Keratinocyte (primary cell): ENCODE data around the gene FBXW9. TPM values are rescaled to one million over a fixed set of nuclear protein-coding genes. Genes with fewer than 3 reads are reported as not detected.
"Not testable (repeated sequence)": the region's sequence is repeated elsewhere in the genome, so short reads cannot be mapped to it uniquely, and the experiment has no call there.

Experiments used
- DNase-seq: peaks from one replicate; pipeline ENCODE4 v3.0.0-alpha.2; 2011; ENCODE audit warnings: low read depth, missing footprints, low spot score
- FAIRE-seq: peaks from 2 replicates; lab custom pipeline; 2011; peaks lifted over from hg19 to GRCh38; lab: Jason Lieb, UNC
- H2AFZ ChIP-seq: 2 replicates; pipeline ENCODE4 v1.6.0; 2012; ENCODE audit warnings: low read length, control low read depth, inconsistent platforms; ENCODE audit not compliant: control insufficient read depth
- H3K27ac ChIP-seq: 2 replicates; pipeline ENCODE4 v1.5.1; 2011; ENCODE audit warnings: low read length; ENCODE audit not compliant: control insufficient read depth, insufficient read depth
- H3K27me3 ChIP-seq: 3 replicates; pipeline ENCODE4 v1.6.0; 2011; ENCODE audit warnings: low read length; ENCODE audit not compliant: control insufficient read depth, insufficient read depth; ENCODE audit errors: extremely low read depth
- H3K36me3 ChIP-seq, 2 experiments: 2 replicates in 1 of 2; 3 replicates in 1 of 2; pipeline ENCODE4 v1.5.1; 2011; ENCODE audit warnings: low read length in 2 of 2, mild to moderate bottlenecking in 1 of 2; ENCODE audit not compliant: control insufficient read depth in 2 of 2, insufficient read depth in 2 of 2; ENCODE audit errors: extremely low read depth in 1 of 2
- H3K4me1 ChIP-seq: 3 replicates; pipeline ENCODE4 v1.5.1; 2011; ENCODE audit warnings: low read length; ENCODE audit not compliant: control insufficient read depth, insufficient read depth; ENCODE audit errors: extremely low read depth
- H3K4me2 ChIP-seq: 3 replicates; pipeline ENCODE4 v1.6.0; 2011; ENCODE audit warnings: low read depth, low read length; ENCODE audit not compliant: control insufficient read depth, insufficient read depth; ENCODE audit errors: extremely low read depth
- H3K4me3 ChIP-seq, 3 experiments: fragments of 200-600 bp in 1 of 3; sonication (generic) in 1 of 3; 2 replicates in 2 of 3; 3 replicates in 1 of 3; pipeline ENCODE4 v1.5.1; 2011 to 2016; ENCODE audit warnings: low read length in 3 of 3, mild to moderate bottlenecking in 3 of 3, control low read depth in 2 of 3, inconsistent platforms in 1 of 3, low read depth in 1 of 3, mixed read lengths in 1 of 3, mixed run types in 1 of 3, moderate library complexity in 1 of 3; ENCODE audit not compliant: control insufficient read depth in 2 of 3, insufficient read depth in 2 of 3; ENCODE audit errors: extremely low read depth in 1 of 3
- H3K79me2 ChIP-seq: 2 replicates; pipeline ENCODE4 v1.6.0; 2012; ENCODE audit warnings: low read length; ENCODE audit not compliant: control insufficient read depth, insufficient read depth
- H3K9ac ChIP-seq: 3 replicates; pipeline ENCODE4 v1.6.0; 2011; ENCODE audit warnings: low read length; ENCODE audit not compliant: control insufficient read depth, insufficient read depth; ENCODE audit errors: extremely low read depth
- H3K9me1 ChIP-seq: 3 replicates; pipeline ENCODE4 v1.6.0; 2011; ENCODE audit warnings: low read length; ENCODE audit not compliant: control insufficient read depth, insufficient read depth; ENCODE audit errors: extremely low read depth
- H3K9me3 ChIP-seq: 2 replicates; pipeline ENCODE4 v1.5.1; 2012; ENCODE audit warnings: low read depth, low read length; ENCODE audit not compliant: control insufficient read depth
- H4K20me1 ChIP-seq: 3 replicates; pipeline ENCODE4 v1.6.0; 2011; ENCODE audit warnings: low read length; ENCODE audit not compliant: control insufficient read depth, insufficient read depth; ENCODE audit errors: extremely low read depth
- CTCF ChIP-seq, 3 experiments: IDR thresholded peaks in 1 of 3; conservative IDR thresholded peaks in 1 of 3; optimal IDR thresholded peaks in 1 of 3; 2 replicates in 2 of 3; 3 replicates in 1 of 3; pipeline versions ENCODE3 to v1.5.1; 2011; ENCODE audit warnings: low read length in 3 of 3, mild to moderate bottlenecking in 3 of 3, moderate library complexity in 2 of 3, control low read depth in 1 of 3, inconsistent platforms in 1 of 3; ENCODE audit not compliant: insufficient read depth in 2 of 3; ENCODE audit errors: extremely low read depth in 1 of 3
- EZH2 ChIP-seq: IDR thresholded peaks from one replicate; pipeline ENCODE4 v1.6.1; 2012; ENCODE audit warnings: inconsistent platforms, mild to moderate bottlenecking, low read length, moderate library complexity
- dilution Hi-C: fragments of 300-500 bp; cut with MboI; formaldehyde crosslinking; loops from one replicate; pipeline ENCODE4 v1.7.0; 2020; ENCODE audit warnings: low sequenced_read_pairs; ENCODE audit not compliant: extremely low pct_ligation_motif_present
- polyA plus RNA-seq, 5 experiments: library from polyadenylated mRNA; depleted of rRNA in 3 of 5; stranded (reverse) in 3 of 5; stranded (forward) in 1 of 5; unstranded in 1 of 5; fragments of >200 nt; gene quantifications; 1 replicate in 1 of 5; 2 replicates in 3 of 5; 3 replicates in 1 of 5; pipeline versions ENCODE4 v1.2.1 to v1.2.3, GENCODE V29; 2011 to 2012; ENCODE audit warnings: missing spikeins in 2 of 5, low read depth in 1 of 5, low replicate concordance in 1 of 5

Gene FBXW9
- polyA plus RNA-seq, 1 donor (not counting 4 experiments of a cell fraction or from before 2014, with no cell fraction given): 5.6 TPM

- dilution Hi-C loops: no loop called here
- Histone ChIP-seq H3K9me1 (no peaks in the 10 kb centered on the region), H3K9me3 (no peaks in the 10 kb centered on the region), H4K20me1 (no peaks in the 10 kb centered on the region), H3K27me3 (no peaks in the 10 kb centered on the region), H2AFZ (no peak overlapping the region), H3K4me1 (no peaks in the 10 kb centered on the region), H3K4me3 (no peak overlapping the region), H3K36me3 (peaks cover 0 to 4% of the 10 kb centered on the region in 2 experiments), H3K27ac (no peak overlapping the region), H3K9ac (no peak overlapping the region), H3K4me2 (no peak overlapping the region), H3K79me2 (no peaks in the 10 kb centered on the region)
- DNase-seq (no peak), FAIRE-seq (no peak)
- TF ChIP-seq CTCF (optimal IDR thresholded peaks at IDR 0.05 in 1 of 3, IDR thresholded peaks at IDR 0.05 in 1 of 3, conservative IDR thresholded peaks at IDR 0.05 in 1 of 3; ENCODE audit: extremely low read depth in 1 of 3, insufficient read depth in 2 of 3, low read length in 3 of 3) (no peak), EZH2 (no peak)
These were observed 49.9 kb downstream of the FBXW9 start for GRCh38 chr19:12646551-12646950.

GRCh38 chr19:12643716-12644115 is 52.7 kb downstream of the FBXW9 start:
- H4K20me1 ChIP-seq, H3K9me3 ChIP-seq, H3K36me3 ChIP-seq: not testable (repeated sequence)

GRCh38 chr19:12642506-12642905 is 53.9 kb downstream of the FBXW9 start:
- no peak for DNase-seq
- dilution Hi-C loops: no loop called here
- peaks cover 0 to 4% of the 10 kb centered on the region in 2 experiments for H3K36me3 ChIP-seq
- no peak overlapping the region for H3K4me2 ChIP-seq
- no peak for TF ChIP-seq CTCF (optimal IDR thresholded peaks at IDR 0.05 in 1 of 3, IDR thresholded peaks at IDR 0.05 in 1 of 3, conservative IDR thresholded peaks at IDR 0.05 in 1 of 3; ENCODE audit: extremely low read depth in 1 of 3, insufficient read depth in 2 of 3, low read length in 3 of 3)
- TF ChIP-seq EZH2: no peak
- FAIRE-seq: no peak
- H3K4me1 ChIP-seq: peaks cover 4% of the 10 kb centered on the region
- H3K79me2 ChIP-seq: no peaks in the 10 kb centered on the region
- no peaks in the 10 kb centered on the region for H3K9me1 ChIP-seq
- H2AFZ ChIP-seq: no peak overlapping the region
- H4K20me1 ChIP-seq: no peaks in the 10 kb centered on the region
- no peak overlapping the region for H3K9ac ChIP-seq
- H3K27me3 ChIP-seq: no peaks in the 10 kb centered on the region
- H3K9me3 ChIP-seq: no peaks in the 10 kb centered on the region
- H3K27ac ChIP-seq: no peak overlapping the region
- no peak overlapping the region for H3K4me3 ChIP-seq

More at GRCh38 chr19:12643716-12644115, 52.7 kb downstream of the FBXW9 start:
- H3K9ac ChIP-seq, H3K4me2 ChIP-seq, H3K27me3 ChIP-seq, FAIRE-seq, H2AFZ ChIP-seq, H3K4me1 ChIP-seq, H3K79me2 ChIP-seq, H3K9me1 ChIP-seq, DNase-seq, dilution Hi-C loops, H3K27ac ChIP-seq, H3K4me3 ChIP-seq: not testable (repeated sequence)
